ENCODE data around the gene PUSL1.

The PUSL1 gene

GRCh38 chr1:1356796-1357401 lies 48.5 kb downstream of the PUSL1 start:
- DNase-seq = no peak

GRCh38 chr1:1357871-1358432 lies 49.6 kb downstream of the PUSL1 start:
- no peak for DNase-seq

- no peak for DNase-seq
Observed at GRCh38 chr1:1358433-1359271, 50.3 kb downstream of the PUSL1 start, which contains the start of gene MXRA8. TSS of gene MXRA8 (minus strand) at chr1:1358555. CDS start at chr1:1358504, 51 bp downstream.

- DNase-seq = no peak
Observed at GRCh38 chr1:1359308-1359663, 50.9 kb downstream of the PUSL1 start.

- no peak for DNase-seq
Observed at GRCh38 chr1:1359664-1360468, 51.5 kb downstream of the PUSL1 start.

GRCh38 chr1:1360506-1361169 lies 52.2 kb downstream of the PUSL1 start:
- no peak for DNase-seq

Data from effector CD8-positive, alpha-beta T cell (primary cell).